ENCODE results near the gene MAP7D3.

The MAP7D3 gene

DNA sequence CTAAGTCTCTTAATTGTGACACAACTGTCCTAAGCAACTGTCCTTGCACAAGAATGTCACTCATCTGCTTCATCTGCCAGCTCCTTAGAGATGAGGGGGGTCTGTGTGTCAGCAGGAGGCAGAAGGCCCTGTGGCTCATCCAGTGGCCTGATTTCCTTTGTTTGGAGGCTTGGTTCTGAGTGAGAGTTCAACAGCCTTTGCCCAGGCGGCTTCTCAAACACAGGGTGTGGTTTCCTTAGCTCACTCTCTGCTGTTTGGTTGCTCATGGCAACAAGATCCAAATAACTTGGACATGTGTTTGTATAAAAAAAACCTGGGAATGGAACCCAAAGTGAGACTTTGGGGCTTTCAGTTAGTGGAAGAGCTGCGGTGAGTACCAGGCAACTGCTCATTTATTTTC lies 46.6 kb downstream of the MAP7D3 start:
- TF ChIP-seq, protein P1, sequence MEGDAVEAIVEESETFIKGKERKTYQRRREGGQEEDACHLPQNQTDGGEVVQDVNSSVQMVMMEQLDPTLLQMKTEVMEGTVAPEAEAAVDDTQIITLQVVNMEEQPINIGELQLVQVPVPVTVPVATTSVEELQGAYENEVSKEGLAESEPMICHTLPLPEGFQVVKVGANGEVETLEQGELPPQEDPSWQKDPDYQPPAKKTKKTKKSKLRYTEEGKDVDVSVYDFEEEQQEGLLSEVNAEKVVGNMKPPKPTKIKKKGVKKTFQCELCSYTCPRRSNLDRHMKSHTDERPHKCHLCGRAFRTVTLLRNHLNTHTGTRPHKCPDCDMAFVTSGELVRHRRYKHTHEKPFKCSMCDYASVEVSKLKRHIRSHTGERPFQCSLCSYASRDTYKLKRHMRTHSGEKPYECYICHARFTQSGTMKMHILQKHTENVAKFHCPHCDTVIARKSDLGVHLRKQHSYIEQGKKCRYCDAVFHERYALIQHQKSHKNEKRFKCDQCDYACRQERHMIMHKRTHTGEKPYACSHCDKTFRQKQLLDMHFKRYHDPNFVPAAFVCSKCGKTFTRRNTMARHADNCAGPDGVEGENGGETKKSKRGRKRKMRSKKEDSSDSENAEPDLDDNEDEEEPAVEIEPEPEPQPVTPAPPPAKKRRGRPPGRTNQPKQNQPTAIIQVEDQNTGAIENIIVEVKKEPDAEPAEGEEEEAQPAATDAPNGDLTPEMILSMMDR (IDR thresholded peaks at IDR 0.05; ENCODE audit: extremely low read depth, missing control alignments): no peak
- no peak for DNase-seq (ENCODE audit: low spot score)

- TF ChIP-seq, protein P1 (IDR thresholded peaks at IDR 0.05; ENCODE audit: extremely low read depth, missing control alignments): no peak
- no peak for DNase-seq (ENCODE audit: low spot score)
These were observed 47.2 kb downstream of the MAP7D3 start for GRCh38 chrX:136203951-136204350.

DNA sequence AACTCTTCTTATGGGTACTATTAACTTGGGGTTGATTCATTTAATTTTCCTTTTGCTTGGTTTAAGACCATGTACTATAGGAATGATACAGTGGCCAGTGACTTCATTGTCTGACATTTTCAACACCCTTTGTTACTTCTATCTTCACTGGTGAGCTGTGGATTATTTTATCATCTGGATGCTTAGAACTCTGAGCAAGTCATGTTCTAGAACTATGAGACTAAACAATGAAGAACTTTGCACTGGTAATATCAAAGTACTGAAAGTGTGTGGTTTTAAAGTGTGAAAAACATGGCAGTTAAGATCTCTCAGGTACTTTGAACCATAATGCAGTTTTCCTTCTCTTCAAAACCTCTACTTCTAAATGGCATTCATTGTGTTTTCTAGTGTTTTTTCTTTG lies 47.8 kb downstream of the MAP7D3 start:
- TF ChIP-seq, protein P1 (IDR thresholded peaks at IDR 0.05; ENCODE audit: extremely low read depth, missing control alignments): no peak
- no peak for DNase-seq (ENCODE audit: low spot score)

GRCh38 chrX:136202889-136203288 lies 48.3 kb downstream of the MAP7D3 start:
- TF ChIP-seq, protein P1 (IDR thresholded peaks at IDR 0.05; ENCODE audit: extremely low read depth, missing control alignments): no peak
- DNase-seq (ENCODE audit: low spot score): no peak

GRCh38 chrX:136201601-136202000 lies 49.6 kb downstream of the MAP7D3 start:
- TF ChIP-seq, protein P1 (IDR thresholded peaks at IDR 0.05; ENCODE audit: extremely low read depth, missing control alignments): no peak
- DNase-seq (ENCODE audit: low spot score): no peak

DNA sequence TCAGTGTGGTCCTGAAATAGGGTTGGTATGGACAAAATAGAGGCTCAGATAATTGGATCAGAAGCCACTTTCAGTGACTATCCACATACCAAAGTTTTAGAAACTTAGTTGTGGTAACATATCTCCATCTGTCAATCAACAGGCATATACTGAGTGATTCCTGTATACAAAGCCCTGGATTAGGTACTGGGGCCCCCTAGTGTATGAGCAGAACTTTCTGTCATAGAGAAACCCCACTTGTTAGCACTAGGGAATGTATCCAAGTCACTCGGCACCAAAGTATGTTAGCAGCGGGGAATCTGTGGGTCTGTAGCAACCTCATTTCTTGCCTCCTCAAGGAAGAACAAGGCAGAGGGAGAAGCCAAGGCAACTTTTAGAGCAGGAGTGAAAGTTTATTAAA lies 50.7 kb downstream of the MAP7D3 start:
- TF ChIP-seq, protein P1 (IDR thresholded peaks at IDR 0.05; ENCODE audit: extremely low read depth, missing control alignments): no peak
- peak; percentile 13 for DNase-seq (ENCODE audit: low spot score)

- DNase-seq (ENCODE audit: low spot score): no peak
- TF ChIP-seq, protein P1 (IDR thresholded peaks at IDR 0.05; ENCODE audit: extremely low read depth, missing control alignments): no peak
These were observed 51.8 kb downstream of the MAP7D3 start for GRCh38 chrX:136199365-136199764.
